PC-9 (cell line): ENCODE data around the gene TMEM203.

ENCODE experiments used
- CTCF ChIP-seq: fragments of 200-600 bp; sonication (generic); conservative IDR thresholded peaks from 2 replicates; pipeline ENCODE4 v1.6.1; 2017; ENCODE audit warnings: mixed run types, antibody characterized with exemption, mild to moderate bottlenecking, moderate library complexity
- EZH2 ChIP-seq: fragments of 200-600 bp; sonication (generic); IDR thresholded peaks from 2 replicates; pipeline ENCODE4 v1.8.0; 2017; ENCODE audit warnings: antibody characterized with exemption, low read depth

GRCh38 chr9:137221506-137222111 lies 16.2 kb upstream of the TMEM203 start:
- no peak for TF ChIP-seq CTCF
- no peak for TF ChIP-seq EZH2
